HFFc6 (cell line): ENCODE data around the gene MTRR. TPM values are rescaled to one million over a fixed set of nuclear protein-coding genes. Genes with fewer than 3 reads are reported as not detected.

Experiments used
- DNase-seq: peaks from one replicate; pipeline ENCODE4 v3.0.0-alpha.2; 2018
- H3K27ac Mint-ChIP-seq: 2 replicates; pipeline ENCODE4 v1.8.0; 2020; ENCODE audit warnings: mild to moderate bottlenecking, mixed read lengths
- H3K27me3 Mint-ChIP-seq: 2 replicates; pipeline ENCODE4 v1.8.0; 2021; ENCODE audit warnings: mild to moderate bottlenecking, moderate library complexity, mixed read lengths; ENCODE audit not compliant: insufficient read depth
- H3K36me3 Mint-ChIP-seq: 2 replicates; pipeline ENCODE4 v1.8.0; 2021; ENCODE audit warnings: low read depth, mixed read lengths
- H3K4me1 Mint-ChIP-seq: 2 replicates; pipeline ENCODE4 v1.8.0; 2020; ENCODE audit warnings: low read depth, mixed read lengths
- H3K4me3 Mint-ChIP-seq: 2 replicates; pipeline ENCODE4 v1.8.0; 2020; ENCODE audit warnings: mild to moderate bottlenecking, moderate library complexity, mixed read lengths
- H3K9me3 Mint-ChIP-seq: 2 replicates; pipeline ENCODE4 v1.8.0; 2020; ENCODE audit warnings: mild to moderate bottlenecking, mixed read lengths
- total RNA-seq, 6 experiments: library from RNA; stranded (reverse); fragmentation: NEBNext Ultra II Directional; extraction: Animal tissue kit (Norgen Biotek cat#: 25700); gene quantifications; 2 replicates in 1 of 6; 3 replicates in 5 of 6; pipeline ENCODE4 v1.2.3, GENCODE V29; 2021
- TF ChIP-seq, protein P1 (sequence below): fragments of 200-600 bp; sonication (generic); IDR thresholded peaks from 2 replicates; pipeline ENCODE4 v1.5.0; 2021; ENCODE audit warnings: antibody characterized with exemption, mild to moderate bottlenecking

The MTRR gene
- total RNA-seq, 6 experiments from 2014 or later, result 33.8 to 44.1 (median 37.0) TPM

DNA sequence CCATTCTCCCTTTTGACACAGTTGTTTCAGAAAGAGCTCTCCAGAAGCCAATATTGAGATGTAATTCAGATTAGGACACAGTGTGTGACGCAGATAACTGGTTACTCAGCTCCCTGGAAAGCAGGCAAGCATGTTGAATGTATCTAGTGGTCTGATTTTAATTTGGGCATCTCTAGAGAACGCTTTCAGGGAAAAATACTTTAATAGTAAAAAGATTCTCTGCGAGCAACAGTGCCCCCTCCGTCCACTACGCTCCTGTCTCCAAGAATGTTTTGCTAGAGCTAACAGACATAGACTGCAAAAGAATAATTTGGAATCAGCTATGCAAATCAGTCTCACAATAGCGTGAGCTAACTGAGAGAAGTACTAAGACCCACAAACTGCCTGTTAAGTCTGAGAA, 41.3 kb upstream of the MTRR start:
- Mint-ChIP-seq H3K4me3 (no peak overlapping the region), H3K9me3 (no peaks in the 10 kb centered on the region), H3K4me1 (no peaks in the 10 kb centered on the region), H3K27ac (no peak overlapping the region), H3K27me3 (peaks cover 18% of the 10 kb centered on the region), H3K36me3 (no peaks in the 10 kb centered on the region)
- TF ChIP-seq, protein P1, sequence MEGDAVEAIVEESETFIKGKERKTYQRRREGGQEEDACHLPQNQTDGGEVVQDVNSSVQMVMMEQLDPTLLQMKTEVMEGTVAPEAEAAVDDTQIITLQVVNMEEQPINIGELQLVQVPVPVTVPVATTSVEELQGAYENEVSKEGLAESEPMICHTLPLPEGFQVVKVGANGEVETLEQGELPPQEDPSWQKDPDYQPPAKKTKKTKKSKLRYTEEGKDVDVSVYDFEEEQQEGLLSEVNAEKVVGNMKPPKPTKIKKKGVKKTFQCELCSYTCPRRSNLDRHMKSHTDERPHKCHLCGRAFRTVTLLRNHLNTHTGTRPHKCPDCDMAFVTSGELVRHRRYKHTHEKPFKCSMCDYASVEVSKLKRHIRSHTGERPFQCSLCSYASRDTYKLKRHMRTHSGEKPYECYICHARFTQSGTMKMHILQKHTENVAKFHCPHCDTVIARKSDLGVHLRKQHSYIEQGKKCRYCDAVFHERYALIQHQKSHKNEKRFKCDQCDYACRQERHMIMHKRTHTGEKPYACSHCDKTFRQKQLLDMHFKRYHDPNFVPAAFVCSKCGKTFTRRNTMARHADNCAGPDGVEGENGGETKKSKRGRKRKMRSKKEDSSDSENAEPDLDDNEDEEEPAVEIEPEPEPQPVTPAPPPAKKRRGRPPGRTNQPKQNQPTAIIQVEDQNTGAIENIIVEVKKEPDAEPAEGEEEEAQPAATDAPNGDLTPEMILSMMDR, result peak; percentile 40; the same call in 1 of the 2 replicates
- no peak for DNase-seq

DNA sequence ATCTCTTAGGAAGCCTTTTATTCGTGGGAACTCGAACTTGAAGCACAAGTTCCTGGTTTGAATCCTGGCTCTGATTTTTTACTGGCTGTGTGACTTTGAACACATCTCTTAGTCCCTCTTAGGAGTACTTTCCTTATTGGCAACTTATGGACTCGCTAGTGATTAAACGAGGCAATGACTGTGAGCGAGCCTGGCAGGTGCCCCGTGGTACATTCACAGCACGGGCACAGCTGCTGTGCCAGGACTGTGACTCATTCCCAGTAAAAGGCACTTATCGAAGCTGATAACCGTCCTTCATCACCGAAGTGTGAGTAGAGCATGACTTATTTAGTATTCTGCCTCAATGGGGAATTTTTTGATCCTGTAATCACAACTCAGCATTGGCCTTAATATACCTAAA, 40.7 kb upstream of the MTRR start:
- H3K27ac Mint-ChIP-seq, result no peak overlapping the region
- H3K9me3 Mint-ChIP-seq, result no peaks in the 10 kb centered on the region
- H3K4me1 Mint-ChIP-seq, result no peaks in the 10 kb centered on the region
- no peak for DNase-seq
- H3K4me3 Mint-ChIP-seq, result no peak overlapping the region
- peaks cover 19% of the 10 kb centered on the region for H3K27me3 Mint-ChIP-seq
- TF ChIP-seq, protein P1, result no peak
- H3K36me3 Mint-ChIP-seq, result no peaks in the 10 kb centered on the region

DNA sequence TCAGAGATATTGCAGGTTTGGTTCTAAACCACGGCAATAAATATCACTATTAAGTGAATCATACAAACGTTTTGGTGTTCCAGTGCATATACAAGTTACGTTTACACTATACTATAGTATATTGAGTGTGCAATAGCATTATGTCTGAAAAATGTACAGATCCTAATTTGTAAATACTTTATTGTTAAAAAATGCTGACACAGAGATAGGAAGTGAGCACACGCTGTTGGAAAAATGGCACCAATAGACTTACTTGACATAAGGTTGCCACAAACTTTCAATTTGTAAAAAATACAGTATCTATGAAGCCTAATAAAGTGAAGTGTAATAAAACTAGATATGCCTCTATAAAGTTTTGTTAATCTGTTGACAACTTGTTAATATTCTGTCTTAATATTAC, 34.0 kb upstream of the MTRR start:
- no peaks in the 10 kb centered on the region for H3K9me3 Mint-ChIP-seq
- peaks cover 3% of the 10 kb centered on the region for H3K27me3 Mint-ChIP-seq
- H3K4me3 Mint-ChIP-seq, result no peak overlapping the region
- no peaks in the 10 kb centered on the region for H3K4me1 Mint-ChIP-seq
- TF ChIP-seq, protein P1, result no peak
- H3K36me3 Mint-ChIP-seq, result no peaks in the 10 kb centered on the region
- no peak for DNase-seq
- no peak overlapping the region for H3K27ac Mint-ChIP-seq

DNA sequence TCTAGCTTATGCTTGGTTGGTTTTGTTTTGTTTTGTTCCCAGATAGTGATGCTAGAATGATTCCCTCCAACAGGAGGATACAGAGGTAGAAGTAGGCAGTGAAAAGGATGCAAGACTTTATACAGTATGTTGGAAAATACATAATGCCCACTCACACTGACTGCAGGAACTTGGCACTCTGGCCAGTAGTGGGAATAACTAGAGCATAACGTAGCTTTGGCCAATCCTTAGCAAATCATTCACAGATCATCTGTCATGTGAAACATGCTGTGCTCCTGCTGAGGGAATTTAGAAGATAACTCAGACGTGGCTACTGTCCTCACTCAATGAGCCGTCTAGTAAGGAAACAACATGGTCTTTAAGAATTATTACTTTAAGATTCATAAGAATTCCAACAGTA, 31.5 kb upstream of the MTRR start:
- Mint-ChIP-seq H3K9me3 (no peaks in the 10 kb centered on the region; the same call in 1 of the 2 replicates), H3K27ac (no peak overlapping the region), H3K4me3 (no peak overlapping the region), H3K4me1 (no peaks in the 10 kb centered on the region), H3K27me3 (peaks cover 3% of the 10 kb centered on the region), H3K36me3 (no peaks in the 10 kb centered on the region)
- no peak for DNase-seq
- TF ChIP-seq, protein P1, result no peak

DNA sequence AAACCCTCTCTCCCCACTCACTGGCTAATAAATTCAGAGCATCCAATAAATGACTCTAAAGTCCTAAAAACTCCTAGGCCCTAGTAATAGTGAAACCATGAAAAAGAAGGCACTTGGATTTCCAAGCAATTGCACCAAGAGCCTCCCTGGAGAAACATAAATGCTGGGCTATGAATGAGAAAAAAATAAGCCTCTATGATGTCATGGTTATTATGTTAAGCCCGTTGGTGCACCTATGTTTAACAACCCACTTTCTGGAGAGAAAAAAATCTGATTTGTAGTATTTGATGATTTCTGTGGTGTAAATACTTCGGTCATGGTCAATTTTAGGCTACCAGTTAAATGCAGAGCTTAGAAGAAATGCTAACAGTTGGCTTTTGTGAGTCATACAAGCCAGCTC, 26.4 kb upstream of the MTRR start:
- no peaks in the 10 kb centered on the region for H3K4me1 Mint-ChIP-seq
- H3K27ac Mint-ChIP-seq, result no peak overlapping the region
- no peak overlapping the region for H3K4me3 Mint-ChIP-seq
- H3K9me3 Mint-ChIP-seq, result no peaks in the 10 kb centered on the region; the same call in 1 of the 2 replicates
- TF ChIP-seq, protein P1, result no peak
- peaks cover 14% of the 10 kb centered on the region for H3K27me3 Mint-ChIP-seq
- DNase-seq, result no peak
- no peaks in the 10 kb centered on the region for H3K36me3 Mint-ChIP-seq

DNA sequence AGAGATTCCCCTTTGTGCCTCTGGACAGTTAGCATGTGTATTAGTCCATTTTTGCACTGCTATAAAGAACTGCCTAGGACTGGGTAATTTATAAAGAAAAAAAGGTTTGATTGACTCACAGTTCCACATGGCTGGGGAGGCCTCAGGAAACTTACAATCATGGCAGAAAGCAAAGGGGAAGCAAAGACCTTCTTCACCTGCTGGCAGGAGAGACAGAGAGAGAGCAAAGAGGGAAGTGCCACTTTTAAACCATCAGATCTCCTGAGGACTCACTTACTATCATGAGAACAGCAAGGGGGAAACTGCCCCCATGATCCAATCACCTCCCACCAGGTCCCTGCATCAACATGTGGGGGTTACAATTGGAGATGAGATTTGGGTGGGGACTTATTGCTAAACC, 24.0 kb upstream of the MTRR start:
- Mint-ChIP-seq H3K27ac (no peak overlapping the region), H3K4me3 (no peak overlapping the region), H3K36me3 (no peaks in the 10 kb centered on the region), H3K27me3 (peaks cover 27% of the 10 kb centered on the region), H3K9me3 (no peaks in the 10 kb centered on the region; the same call in 1 of the 2 replicates), H3K4me1 (no peaks in the 10 kb centered on the region)
- TF ChIP-seq, protein P1, result no peak
- DNase-seq, result no peak
